PC-9 (cell line): ENCODE data around the gene CD44. TPM values are rescaled to one million over a fixed set of nuclear protein-coding genes. Genes with fewer than 3 reads are reported as not detected.

Experiments used
- BruUV-seq: library from RNA; stranded (reverse); fragments of 400-500 nt; replicated peaks from 2 replicates; lab custom pipeline; 2021; lab: Mats Ljungman, UMichigan
- CTCF ChIA-PET: fragments of 300-600 bp; sonication (Branson Sonifier 250); formaldehyde crosslinking; loops from one replicate; lab custom pipeline; 2022; ENCODE audit warnings: antibody characterized with exemption; lab: Charles Lee
- POLR2A ChIA-PET: fragments of 300-600 bp; sonication (Branson Sonifier 250); formaldehyde crosslinking; loops from one replicate; lab custom pipeline; 2022; ENCODE audit warnings: antibody characterized with exemption; ENCODE audit not compliant: unreplicated experiment; lab: Charles Lee
- DNase-seq, 2 experiments: peaks; one replicate each; pipeline versions ENCODE4 v3.0.0 to v3.0.0-alpha.2; 2015 to 2022; ENCODE audit warnings: mixed read lengths in 1 of 2
- H2AFZ ChIP-seq: fragments of 200-600 bp; sonication (generic); 2 replicates; pipeline ENCODE4 v1.8.1; 2017; ENCODE audit warnings: antibody characterized with exemption
- H3F3A ChIP-seq: fragments of 200-600 bp; sonication (generic); 2 replicates; pipeline ENCODE4 v1.8.1; 2017; ENCODE audit warnings: antibody characterized with exemption, mild to moderate bottlenecking, low read depth; ENCODE audit not compliant: insufficient read depth
- H3K27ac ChIP-seq: fragments of 200-600 bp; sonication (generic); 2 replicates; pipeline ENCODE4 v1.6.1; 2016; ENCODE audit warnings: mixed run types
- H3K27me3 ChIP-seq: fragments of 200-600 bp; sonication (generic); 2 replicates; pipeline ENCODE4 v1.6.1; 2016; ENCODE audit warnings: low read depth, mixed run types; ENCODE audit not compliant: insufficient read depth
- H3K36me3 ChIP-seq: fragments of 200-600 bp; sonication (generic); 2 replicates; pipeline ENCODE4 v1.6.1; 2016; ENCODE audit warnings: low read depth, mixed run types
- H3K4me1 ChIP-seq: fragments of 200-600 bp; sonication (generic); replicated peaks from 2 replicates; pipeline ENCODE4 v1.6.1; 2016; ENCODE audit warnings: mixed run types; ENCODE audit not compliant: insufficient read depth
- H3K4me2 ChIP-seq: fragments of 200-600 bp; sonication (generic); 2 replicates; pipeline ENCODE4 v1.6.1; 2017; ENCODE audit warnings: mixed run types
- H3K4me3 ChIP-seq: fragments of 200-600 bp; sonication (generic); 2 replicates; pipeline ENCODE4 v1.6.1; 2016; ENCODE audit warnings: mixed run types
- H3K79me2 ChIP-seq: fragments of 200-600 bp; sonication (generic); 2 replicates; pipeline ENCODE4 v1.6.1; 2017; ENCODE audit warnings: low read depth, mixed run types
- H3K9me2 ChIP-seq: fragments of 200-600 bp; sonication (generic); 2 replicates; pipeline ENCODE4 v1.8.1; 2017; ENCODE audit warnings: mild to moderate bottlenecking; ENCODE audit not compliant: insufficient read depth
- H3K9me3 ChIP-seq: fragments of 200-600 bp; sonication (generic); 2 replicates; pipeline ENCODE4 v1.8.1; 2016; ENCODE audit warnings: low read depth; ENCODE audit not compliant: insufficient read depth
- H4K20me1 ChIP-seq: fragments of 200-600 bp; sonication (generic); 2 replicates; pipeline ENCODE4 v1.8.1; 2017; ENCODE audit not compliant: insufficient read depth
- EZH2 ChIP-seq: fragments of 200-600 bp; sonication (generic); IDR thresholded peaks from 2 replicates; pipeline ENCODE4 v1.8.0; 2017; ENCODE audit warnings: antibody characterized with exemption, low read depth
- intact Hi-C: fragments of 100-400 bp; cut with micrococcal nuclease; formaldehyde crosslinking; loops from one replicate; pipeline ENCODE4 v1.10.0; 2022; ENCODE audit not compliant: unreplicated experiment
- total RNA-seq: library from RNA; stranded (reverse); gene quantifications from 2 replicates; pipeline ENCODE4 v1.2.3, GENCODE V29; 2021
- TF ChIP-seq, protein P1 (sequence below): fragments of 200-600 bp; sonication (generic); conservative IDR thresholded peaks from 2 replicates; pipeline ENCODE4 v1.6.1; 2017; ENCODE audit warnings: mixed run types, antibody characterized with exemption, mild to moderate bottlenecking, moderate library complexity

The CD44 gene
- total RNA-seq, 1 experiment from 2014 or later: 775 TPM

DNA sequence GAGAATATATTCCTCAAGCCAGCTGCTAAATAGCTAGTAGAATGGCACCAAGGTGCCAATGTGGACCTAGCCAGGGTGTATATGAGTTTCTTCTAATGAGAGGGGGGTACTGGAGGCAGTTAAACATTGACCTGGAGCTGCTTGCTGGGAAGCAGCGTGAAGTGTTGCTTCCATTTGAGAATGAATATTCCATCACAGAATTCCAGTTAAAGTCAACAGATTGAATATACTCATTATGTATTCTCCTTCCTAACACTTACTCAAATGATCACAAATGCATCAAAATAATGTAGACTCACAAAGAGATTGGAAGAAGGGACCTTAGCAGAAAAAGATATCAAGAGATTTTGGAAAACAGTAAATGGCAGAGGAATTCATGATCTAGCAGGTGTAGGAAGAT lies 102.1 kb downstream of the CD44 start:
- Histone ChIP-seq H3K4me3 (no peak overlapping the region), H3K4me1 (peaks cover 19% of the 10 kb centered on the region), H3K27ac (no peak overlapping the region), H3K9me3 (no peaks in the 10 kb centered on the region), H4K20me1 (no peaks in the 10 kb centered on the region), H3F3A (peaks cover 5% of the 10 kb centered on the region; the same call in 1 of the 2 replicates), H3K27me3 (no peaks in the 10 kb centered on the region), H3K9me2 (no peaks in the 10 kb centered on the region), H3K36me3 (no peaks in the 10 kb centered on the region), H3K4me2 (no peak overlapping the region), H3K79me2 (no peaks in the 10 kb centered on the region), H2AFZ (no peak overlapping the region)
- no peak for DNase-seq
- TF ChIP-seq, protein P1, sequence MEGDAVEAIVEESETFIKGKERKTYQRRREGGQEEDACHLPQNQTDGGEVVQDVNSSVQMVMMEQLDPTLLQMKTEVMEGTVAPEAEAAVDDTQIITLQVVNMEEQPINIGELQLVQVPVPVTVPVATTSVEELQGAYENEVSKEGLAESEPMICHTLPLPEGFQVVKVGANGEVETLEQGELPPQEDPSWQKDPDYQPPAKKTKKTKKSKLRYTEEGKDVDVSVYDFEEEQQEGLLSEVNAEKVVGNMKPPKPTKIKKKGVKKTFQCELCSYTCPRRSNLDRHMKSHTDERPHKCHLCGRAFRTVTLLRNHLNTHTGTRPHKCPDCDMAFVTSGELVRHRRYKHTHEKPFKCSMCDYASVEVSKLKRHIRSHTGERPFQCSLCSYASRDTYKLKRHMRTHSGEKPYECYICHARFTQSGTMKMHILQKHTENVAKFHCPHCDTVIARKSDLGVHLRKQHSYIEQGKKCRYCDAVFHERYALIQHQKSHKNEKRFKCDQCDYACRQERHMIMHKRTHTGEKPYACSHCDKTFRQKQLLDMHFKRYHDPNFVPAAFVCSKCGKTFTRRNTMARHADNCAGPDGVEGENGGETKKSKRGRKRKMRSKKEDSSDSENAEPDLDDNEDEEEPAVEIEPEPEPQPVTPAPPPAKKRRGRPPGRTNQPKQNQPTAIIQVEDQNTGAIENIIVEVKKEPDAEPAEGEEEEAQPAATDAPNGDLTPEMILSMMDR: no peak
- intact Hi-C loops: no loop called here
- ChIA-PET POLR2A (no interaction called here), CTCF (interaction anchor here (0.6 kb wide), 1 partner anchor 318 kb away, joined by 5 read pairs; no protein-coding TSS in a partner anchor)
- no TSS peak for BruUV-seq

GRCh38 chr11:35241531-35241930 lies 102.6 kb downstream of the CD44 start:
- no peak for TF ChIP-seq EZH2
- TF ChIP-seq, protein P1: no peak
- H3K79me2 ChIP-seq: no peaks in the 10 kb centered on the region
- no peaks in the 10 kb centered on the region for H3K27me3 ChIP-seq
- H4K20me1 ChIP-seq: no peaks in the 10 kb centered on the region
- peaks cover 15% of the 10 kb centered on the region for H3K4me1 ChIP-seq
- intact Hi-C loops: no loop called here
- H3K4me2 ChIP-seq: no peak overlapping the region
- no peaks in the 10 kb centered on the region for H3K9me2 ChIP-seq
- H3F3A ChIP-seq: peaks cover 3% of the 10 kb centered on the region; the same call in 1 of the 2 replicates
- H3K9me3 ChIP-seq: no peaks in the 10 kb centered on the region
- no peak overlapping the region for H2AFZ ChIP-seq
- H3K36me3 ChIP-seq: no peaks in the 10 kb centered on the region
- BruUV-seq: no TSS peak
- POLR2A ChIA-PET: no interaction called here
- CTCF ChIA-PET: no interaction called here
- no peak overlapping the region for H3K4me3 ChIP-seq
- H3K27ac ChIP-seq: no peak overlapping the region
- DNase-seq: no peak

- ChIA-PET CTCF (no interaction called here), POLR2A (no interaction called here)
- H3K79me2 ChIP-seq: no peaks in the 10 kb centered on the region
- H2AFZ ChIP-seq: no peak overlapping the region
- no peaks in the 10 kb centered on the region for H3K36me3 ChIP-seq
- H3K4me2 ChIP-seq: no peak overlapping the region
- intact Hi-C loops: no loop called here
- no peaks in the 10 kb centered on the region for H3K9me2 ChIP-seq
- peaks cover 4% of the 10 kb centered on the region for H3K4me1 ChIP-seq
- no peaks in the 10 kb centered on the region; the same call in 1 of the 2 replicates for H3F3A ChIP-seq
- H3K27ac ChIP-seq: no peak overlapping the region
- no peak overlapping the region for H3K4me3 ChIP-seq
- H4K20me1 ChIP-seq: no peaks in the 10 kb centered on the region
- H3K27me3 ChIP-seq: no peaks in the 10 kb centered on the region
- DNase-seq: no peak
- no peak for TF ChIP-seq EZH2
- TF ChIP-seq, protein P1: no peak
- BruUV-seq: no TSS peak
- H3K9me3 ChIP-seq: no peaks in the 10 kb centered on the region
These were observed 103.7 kb downstream of the CD44 start for GRCh38 chr11:35242412-35243242.
